ENCODE results near the gene NRXN3. TPM values are rescaled to one million over a fixed set of nuclear protein-coding genes. Genes with fewer than 3 reads are reported as not detected.

Gene NRXN3
- total RNA-seq, 5 donors from 2014 or later (not counting 1 experiment from before 2014, with no cell fraction given): not detected

DNA sequence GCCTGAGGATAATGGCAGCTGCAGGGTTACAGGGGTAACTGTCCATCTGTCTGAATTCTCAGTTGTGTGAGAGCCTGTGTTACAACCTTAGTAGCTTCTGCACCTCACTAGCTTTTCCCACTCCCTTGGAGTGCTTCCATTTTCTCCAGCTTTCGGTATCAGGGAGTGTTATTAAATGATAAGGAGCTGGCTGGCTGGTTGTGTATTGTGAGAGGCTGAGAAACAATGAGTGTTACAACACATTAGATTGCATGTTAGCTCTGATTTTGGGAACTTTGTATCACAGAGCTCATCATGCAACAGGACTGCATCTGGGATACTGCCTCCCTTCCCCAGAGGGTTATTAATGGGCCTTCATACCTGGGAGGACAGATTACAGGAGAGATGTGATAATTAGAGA, 1317.5 kb downstream of the NRXN3 start:
- Histone ChIP-seq H3K4me1 (ENCODE audit: control insufficient read depth in 1 of 2, extremely low read depth in 1 of 2, insufficient read depth in 2 of 2, low read length in 2 of 2) (no peaks in the 10 kb centered on the region), H3K27ac (ENCODE audit: low read length) (no peak overlapping the region), H3K36me3 (ENCODE audit: control insufficient read depth in 2 of 2, extremely low read depth in 1 of 2, insufficient read depth in 1 of 2, low read length in 1 of 2) (no peaks in the 10 kb centered on the region), H3K9me3 (no peaks in the 10 kb centered on the region), H3K4me3 (ENCODE audit: control insufficient read depth in 1 of 2, extremely low read depth in 1 of 2, low read length in 1 of 2) (no peak overlapping the region), H3K27me3 (replicated peaks in 1 of 2; ENCODE audit: control insufficient read depth in 2 of 2, extremely low read depth in 1 of 2, insufficient read depth in 2 of 2, low read length in 1 of 2) (no peaks in the 10 kb centered on the region)
- ChIA-PET POLR2A (no interaction called here), CTCF (no interaction called here)
- Mint-ChIP-seq H3K4me1 (no peaks in the 10 kb centered on the region), H3K9me3 (peaks cover 0 to 7% (median 3%) of the 10 kb centered on the region in 3 donors), H3K36me3 (no peaks in the 10 kb centered on the region), H3K27me3 (no peaks in the 10 kb centered on the region), H3K27ac (no peak overlapping the region), H3K4me3 (no peak overlapping the region)
- ATAC-seq (replicated peaks in 1 of 4) (no peak), DNase-seq (no peak)
- WGBS (ENCODE audit: insufficient coverage): no CpG with 5 or more reads among the region's 1 CpG

- Histone ChIP-seq H3K27ac (ENCODE audit: low read length) (no peak overlapping the region), H3K9me3 (no peaks in the 10 kb centered on the region), H3K4me3 (ENCODE audit: control insufficient read depth in 1 of 2, extremely low read depth in 1 of 2, low read length in 1 of 2) (no peak overlapping the region), H3K4me1 (ENCODE audit: control insufficient read depth in 1 of 2, extremely low read depth in 1 of 2, insufficient read depth in 2 of 2, low read length in 2 of 2) (no peaks in the 10 kb centered on the region), H3K36me3 (ENCODE audit: control insufficient read depth in 2 of 2, extremely low read depth in 1 of 2, insufficient read depth in 1 of 2, low read length in 1 of 2) (no peaks in the 10 kb centered on the region), H3K27me3 (replicated peaks in 1 of 2; ENCODE audit: control insufficient read depth in 2 of 2, extremely low read depth in 1 of 2, insufficient read depth in 2 of 2, low read length in 1 of 2) (no peaks in the 10 kb centered on the region)
- Mint-ChIP-seq H3K27me3 (no peaks in the 10 kb centered on the region), H3K36me3 (no peaks in the 10 kb centered on the region), H3K27ac (no peak overlapping the region), H3K4me1 (no peaks in the 10 kb centered on the region), H3K9me3 (peaks cover 0 to 7% (median 0%) of the 10 kb centered on the region in 3 donors), H3K4me3 (no peak overlapping the region)
- ChIA-PET CTCF (no interaction called here), POLR2A (no interaction called here)
- ATAC-seq (replicated peaks in 1 of 4) (no peak), DNase-seq (no peak)
- no CpG with 5 or more reads among the region's 1 CpG for WGBS (ENCODE audit: insufficient coverage)
Observed at GRCh38 chr14:79491161-79491560, 1321.0 kb downstream of the NRXN3 start.

GRCh38 chr14:79493081-79493645, 1323.0 kb downstream of the NRXN3 start:
- no peak overlapping the region for H3K4me3 Mint-ChIP-seq
- H3K27ac Mint-ChIP-seq: no peak overlapping the region
- no peaks in the 10 kb centered on the region for H3K27me3 ChIP-seq (replicated peaks in 1 of 2; ENCODE audit: control insufficient read depth in 2 of 2, extremely low read depth in 1 of 2, insufficient read depth in 2 of 2, low read length in 1 of 2)
- no peaks in the 10 kb centered on the region for H3K27me3 Mint-ChIP-seq
- no peak overlapping the region for H3K4me3 ChIP-seq (ENCODE audit: control insufficient read depth in 1 of 2, extremely low read depth in 1 of 2, low read length in 1 of 2)
- ATAC-seq (replicated peaks in 1 of 4) (no peak), DNase-seq (no peak)
- no peaks in the 10 kb centered on the region for H3K4me1 ChIP-seq (ENCODE audit: control insufficient read depth in 1 of 2, extremely low read depth in 1 of 2, insufficient read depth in 2 of 2, low read length in 2 of 2)
- H3K36me3 Mint-ChIP-seq: no peaks in the 10 kb centered on the region
- ChIA-PET POLR2A (no interaction called here), CTCF (no interaction called here)
- no peaks in the 10 kb centered on the region for H3K9me3 ChIP-seq
- H3K36me3 ChIP-seq (ENCODE audit: control insufficient read depth in 2 of 2, extremely low read depth in 1 of 2, insufficient read depth in 1 of 2, low read length in 1 of 2): no peaks in the 10 kb centered on the region
- no CpG with 5 or more reads among the region's 3 CpGs for WGBS (ENCODE audit: insufficient coverage)
- no peaks in the 10 kb centered on the region for H3K4me1 Mint-ChIP-seq
- H3K9me3 Mint-ChIP-seq: peaks cover 0 to 7% (median 0%) of the 10 kb centered on the region in 3 donors
- H3K27ac ChIP-seq (ENCODE audit: low read length): no peak overlapping the region

DNA sequence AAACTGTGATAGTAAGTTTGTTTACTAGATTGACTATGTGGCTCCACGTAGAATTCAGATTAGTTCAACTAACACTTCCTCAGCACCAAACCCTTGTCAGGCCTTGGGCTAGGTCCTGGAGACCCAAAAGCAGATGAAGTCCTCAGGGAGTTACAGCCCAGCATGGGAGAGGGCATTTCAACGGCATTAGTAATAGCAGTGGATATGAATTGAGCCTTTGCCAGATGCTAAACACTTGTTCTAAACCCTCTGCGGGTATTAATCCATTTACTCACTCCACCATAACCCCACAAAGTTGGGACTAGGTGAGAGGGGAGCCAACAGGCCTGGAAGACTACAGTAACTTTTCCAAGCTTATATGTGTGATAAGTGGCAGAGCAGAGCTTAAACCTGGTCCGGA, 1326.5 kb downstream of the NRXN3 start:
- no peak overlapping the region for H3K27ac Mint-ChIP-seq
- H3K4me1 Mint-ChIP-seq: no peaks in the 10 kb centered on the region
- H3K4me3 Mint-ChIP-seq: no peak overlapping the region
- POLR2A ChIA-PET: no interaction called here
- Histone ChIP-seq H3K36me3 (ENCODE audit: control insufficient read depth in 2 of 2, extremely low read depth in 1 of 2, insufficient read depth in 1 of 2, low read length in 1 of 2) (no peaks in the 10 kb centered on the region), H3K27me3 (replicated peaks in 1 of 2; ENCODE audit: control insufficient read depth in 2 of 2, extremely low read depth in 1 of 2, insufficient read depth in 2 of 2, low read length in 1 of 2) (no peaks in the 10 kb centered on the region), H3K27ac (ENCODE audit: low read length) (no peak overlapping the region), H3K4me1 (ENCODE audit: control insufficient read depth in 1 of 2, extremely low read depth in 1 of 2, insufficient read depth in 2 of 2, low read length in 2 of 2) (no peaks in the 10 kb centered on the region), H3K4me3 (ENCODE audit: control insufficient read depth in 1 of 2, extremely low read depth in 1 of 2, low read length in 1 of 2) (no peak overlapping the region), H3K9me3 (no peaks in the 10 kb centered on the region)
- H3K27me3 Mint-ChIP-seq: no peaks in the 10 kb centered on the region
- WGBS (ENCODE audit: insufficient coverage): no CpG with 5 or more reads among the region's 4 CpGs
- H3K9me3 Mint-ChIP-seq: peaks cover 0 to 11% (median 0%) of the 10 kb centered on the region in 3 donors
- ATAC-seq (replicated peaks in 1 of 4): no peak
- no peaks in the 10 kb centered on the region for H3K36me3 Mint-ChIP-seq
- no peak for DNase-seq
- CTCF ChIA-PET: no interaction called here

- Mint-ChIP-seq H3K27ac (no peak overlapping the region), H3K36me3 (no peaks in the 10 kb centered on the region), H3K4me1 (no peaks in the 10 kb centered on the region), H3K27me3 (no peaks in the 10 kb centered on the region), H3K4me3 (no peak overlapping the region), H3K9me3 (peaks cover 0 to 20% (median 0%) of the 10 kb centered on the region in 3 donors)
- CTCF ChIA-PET: no interaction called here
- no peak for DNase-seq
- ATAC-seq (replicated peaks in 1 of 4): no peak
- H3K36me3 ChIP-seq (ENCODE audit: control insufficient read depth in 2 of 2, extremely low read depth in 1 of 2, insufficient read depth in 1 of 2, low read length in 1 of 2): no peaks in the 10 kb centered on the region
- no peaks in the 10 kb centered on the region for H3K4me1 ChIP-seq (ENCODE audit: control insufficient read depth in 1 of 2, extremely low read depth in 1 of 2, insufficient read depth in 2 of 2, low read length in 2 of 2)
- POLR2A ChIA-PET: no interaction called here
- no peak overlapping the region for H3K27ac ChIP-seq (ENCODE audit: low read length)
- H3K9me3 ChIP-seq: no peaks in the 10 kb centered on the region
- no CpG with 5 or more reads among the region's 1 CpG for WGBS (ENCODE audit: insufficient coverage)
- no peaks in the 10 kb centered on the region for H3K27me3 ChIP-seq (replicated peaks in 1 of 2; ENCODE audit: control insufficient read depth in 2 of 2, extremely low read depth in 1 of 2, insufficient read depth in 2 of 2, low read length in 1 of 2)
- H3K4me3 ChIP-seq (ENCODE audit: control insufficient read depth in 1 of 2, extremely low read depth in 1 of 2, low read length in 1 of 2): no peak overlapping the region
Observed at GRCh38 chr14:79500489-79500888, 1330.3 kb downstream of the NRXN3 start.

DNA sequence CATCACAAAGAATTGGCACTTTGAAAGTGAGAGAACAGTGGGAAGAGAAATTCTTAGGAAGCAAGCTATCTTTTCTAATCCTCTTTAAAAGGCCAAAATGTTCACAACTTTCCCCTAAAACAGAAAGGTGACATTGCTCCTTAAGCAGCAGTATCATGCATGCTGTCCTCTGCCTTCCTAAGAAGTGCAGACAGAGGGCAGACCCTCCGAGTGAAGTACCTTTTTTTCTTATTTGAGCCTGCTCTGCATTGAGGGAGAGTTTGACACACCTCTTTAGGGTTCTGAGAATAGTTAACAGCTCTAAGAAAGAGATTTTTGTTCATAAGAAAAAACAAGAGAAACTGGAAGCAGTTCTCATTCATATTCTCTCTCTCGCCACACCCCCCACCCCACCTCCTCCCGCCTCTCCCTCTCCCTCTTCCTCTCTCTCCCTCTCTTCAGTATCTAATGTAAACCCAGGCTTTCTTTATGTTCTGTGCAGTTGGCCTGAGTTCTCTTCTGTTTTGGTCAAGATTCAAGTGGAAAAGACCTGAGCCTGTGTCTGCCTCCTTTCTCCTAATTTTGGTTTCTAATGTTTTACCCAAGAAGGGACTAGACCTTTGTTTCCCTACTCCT, 1332.1 kb downstream of the NRXN3 start:
- Histone ChIP-seq H3K9me3 (no peaks in the 10 kb centered on the region), H3K27ac (ENCODE audit: low read length) (no peak overlapping the region), H3K36me3 (ENCODE audit: control insufficient read depth in 2 of 2, extremely low read depth in 1 of 2, insufficient read depth in 1 of 2, low read length in 1 of 2) (no peaks in the 10 kb centered on the region), H3K4me1 (ENCODE audit: control insufficient read depth in 1 of 2, extremely low read depth in 1 of 2, insufficient read depth in 2 of 2, low read length in 2 of 2) (no peaks in the 10 kb centered on the region), H3K27me3 (replicated peaks in 1 of 2; ENCODE audit: control insufficient read depth in 2 of 2, extremely low read depth in 1 of 2, insufficient read depth in 2 of 2, low read length in 1 of 2) (no peaks in the 10 kb centered on the region), H3K4me3 (ENCODE audit: control insufficient read depth in 1 of 2, extremely low read depth in 1 of 2, low read length in 1 of 2) (no peak overlapping the region)
- Mint-ChIP-seq H3K27ac (no peak overlapping the region), H3K36me3 (no peaks in the 10 kb centered on the region), H3K4me3 (no peak overlapping the region), H3K9me3 (peaks cover 0 to 20% (median 0%) of the 10 kb centered on the region in 3 donors), H3K4me1 (no peaks in the 10 kb centered on the region), H3K27me3 (no peaks in the 10 kb centered on the region)
- ChIA-PET CTCF (no interaction called here), POLR2A (no interaction called here)
- DNase-seq (no peak), ATAC-seq (replicated peaks in 1 of 4) (no peak)
- 49% methylated on average over 2 of the region's 3 CpGs for WGBS (ENCODE audit: insufficient coverage)

DNA sequence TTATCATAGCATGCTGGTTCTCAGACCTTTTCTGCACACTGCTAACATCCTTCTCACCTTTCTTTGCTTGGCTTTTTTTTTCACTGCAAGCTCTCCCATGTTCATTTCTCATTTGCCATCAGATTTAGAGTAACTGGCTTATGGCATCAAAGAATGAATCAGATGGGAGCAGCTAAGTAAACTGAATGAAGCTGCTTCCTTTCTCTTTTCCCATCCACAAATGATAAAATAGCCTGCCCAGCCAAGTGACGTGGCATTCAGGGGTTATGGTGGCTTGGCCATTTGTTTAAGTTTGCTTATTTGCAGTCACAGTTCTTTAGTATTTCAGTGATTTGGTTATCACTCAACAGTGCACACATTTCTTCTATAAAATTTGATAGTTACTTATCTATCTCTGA, 1332.6 kb downstream of the NRXN3 start:
- Mint-ChIP-seq H3K27ac (no peak overlapping the region), H3K4me3 (no peak overlapping the region), H3K4me1 (no peaks in the 10 kb centered on the region), H3K36me3 (no peaks in the 10 kb centered on the region), H3K9me3 (peaks cover 0 to 20% (median 0%) of the 10 kb centered on the region in 3 donors), H3K27me3 (no peaks in the 10 kb centered on the region)
- Histone ChIP-seq H3K4me1 (ENCODE audit: control insufficient read depth in 1 of 2, extremely low read depth in 1 of 2, insufficient read depth in 2 of 2, low read length in 2 of 2) (no peaks in the 10 kb centered on the region), H3K27ac (ENCODE audit: low read length) (no peak overlapping the region), H3K9me3 (no peaks in the 10 kb centered on the region), H3K4me3 (ENCODE audit: control insufficient read depth in 1 of 2, extremely low read depth in 1 of 2, low read length in 1 of 2) (no peak overlapping the region), H3K27me3 (replicated peaks in 1 of 2; ENCODE audit: control insufficient read depth in 2 of 2, extremely low read depth in 1 of 2, insufficient read depth in 2 of 2, low read length in 1 of 2) (no peaks in the 10 kb centered on the region), H3K36me3 (ENCODE audit: control insufficient read depth in 2 of 2, extremely low read depth in 1 of 2, insufficient read depth in 1 of 2, low read length in 1 of 2) (no peaks in the 10 kb centered on the region)
- no peak for DNase-seq
- WGBS (ENCODE audit: insufficient coverage): no CpG with 5 or more reads among the region's 1 CpG
- CTCF ChIA-PET: no interaction called here
- POLR2A ChIA-PET: no interaction called here
- no peak for ATAC-seq (replicated peaks in 1 of 4)
